T47D (cell line): ENCODE data around the gene ATIC.
"Not testable (repeated sequence)": the region's sequence is repeated elsewhere in the genome, so short reads cannot be mapped to it uniquely, and the experiment has no call there.

Source experiments
- DNase-seq, 2 experiments: peaks; one replicate each; pipeline versions ENCODE4 v3.0.0 to v3.0.0-alpha.2; 2011 to 2012; ENCODE audit warnings: low read depth in 1 of 2, low spot score in 1 of 2
- JUND ChIP-seq: IDR thresholded peaks from 2 replicates; pipeline ENCODE4 v1.6.1; 2012; ENCODE audit warnings: low read depth
- in situ Hi-C: cut with HindIII; loops from 2 replicates; pipeline ENCODE4 v1.10.0; 2016; ENCODE audit warnings: low sequenced_read_pairs, low pct_unique_long_range_greater_than_20kb

The ATIC gene

DNA sequence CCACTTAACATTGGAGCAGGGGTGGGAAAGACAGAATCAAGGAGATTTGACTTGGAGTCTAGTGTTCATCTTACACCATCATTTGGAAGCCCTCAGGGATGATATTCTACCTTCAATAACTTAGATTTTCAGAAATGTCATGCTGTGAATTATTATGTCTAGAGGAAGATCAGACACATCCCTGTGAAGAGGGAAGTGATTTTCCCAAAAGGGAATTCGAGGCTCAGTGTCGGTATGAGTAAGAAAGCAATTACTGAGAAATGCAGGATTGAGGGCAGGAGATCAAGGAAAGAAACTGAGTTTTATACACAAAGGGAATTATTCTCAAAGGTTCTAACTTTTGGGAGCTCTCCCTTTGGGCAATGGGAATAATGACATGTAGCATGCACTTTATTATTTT, 25.6 kb upstream of the ATIC start:
- in situ Hi-C loops: no loop called here
- no peak for DNase-seq
- TF ChIP-seq JUND: no peak

GRCh38 chr2:215288112-215288815, 23.6 kb upstream of the ATIC start:
- no peak for TF ChIP-seq JUND
- DNase-seq: no peak
- in situ Hi-C loops: no loop called here

- TF ChIP-seq JUND: no peak
- no peak for DNase-seq
- in situ Hi-C loops: no loop called here
Measured at GRCh38 chr2:215290980-215291599, 20.8 kb upstream of the ATIC start.

GRCh38 chr2:215293879-215294278, 18.0 kb upstream of the ATIC start:
- in situ Hi-C loops: no loop called here
- TF ChIP-seq JUND: no peak
- peak; percentile 21 to 59 for DNase-seq

- DNase-seq: no peak
- no peak for TF ChIP-seq JUND
- in situ Hi-C loops: no loop called here
Measured at GRCh38 chr2:215299337-215299859, 12.5 kb upstream of the ATIC start.

DNA sequence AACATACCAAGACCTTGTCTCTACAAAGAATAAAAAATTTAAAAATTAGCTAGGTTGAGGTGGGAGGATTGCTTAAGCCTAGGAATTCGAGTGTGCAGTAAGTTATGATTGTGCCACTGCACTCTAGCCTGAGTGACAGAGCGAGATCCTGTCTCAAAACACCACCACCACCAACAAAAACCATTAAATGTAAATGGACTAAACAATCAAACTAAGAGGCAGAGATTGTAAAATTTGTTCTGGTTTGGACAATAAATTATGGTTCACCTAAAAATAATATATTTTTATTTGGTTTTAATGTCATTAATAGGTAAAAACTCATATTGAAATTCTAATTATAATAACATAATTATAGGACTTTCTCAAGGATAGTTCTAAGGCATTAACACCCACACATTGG, 9.9 kb upstream of the ATIC start:
- in situ Hi-C loops: no loop called here
- DNase-seq: no peak
- no peak for TF ChIP-seq JUND

DNA sequence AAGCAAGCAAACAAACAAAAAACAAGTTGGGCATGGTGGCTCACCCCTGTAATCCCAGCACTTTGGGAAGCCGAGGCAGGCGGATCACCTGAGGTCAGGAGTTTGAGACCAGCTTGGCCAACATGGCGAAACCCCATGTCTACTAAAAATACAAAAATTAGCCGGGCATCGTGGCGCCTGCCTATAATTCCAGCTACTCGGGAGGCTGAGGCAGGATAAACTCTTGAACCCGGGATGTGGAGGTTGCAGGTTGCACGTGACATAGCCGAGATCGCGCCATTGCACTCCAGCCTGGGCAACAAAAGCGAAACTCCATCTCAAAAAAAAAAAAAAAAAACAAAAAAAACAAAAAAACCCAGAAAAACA, 617 bp upstream of the ATIC start:
- in situ Hi-C loops, DNase-seq: not testable (repeated sequence)

DNA sequence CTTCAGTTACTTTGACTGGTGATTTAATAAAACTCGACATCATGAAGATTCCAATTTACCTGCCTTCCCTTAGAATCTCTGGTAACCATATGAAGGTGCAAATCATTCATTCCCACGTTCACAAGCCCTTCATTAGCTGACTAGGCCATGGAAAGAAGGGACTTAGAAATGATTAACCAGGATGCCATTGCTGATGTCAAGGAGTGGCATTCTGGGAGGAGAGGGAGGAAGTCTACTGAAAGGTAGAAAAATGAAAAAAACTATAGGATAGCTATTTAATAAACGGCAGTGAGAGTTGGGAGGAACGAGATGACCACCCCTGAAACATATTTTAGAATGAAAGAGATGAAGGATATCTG, 1.4 kb downstream of the ATIC start:
- no peak for TF ChIP-seq JUND
- in situ Hi-C loops: no loop called here
- no peak for DNase-seq

- in situ Hi-C loops: no loop called here
- TF ChIP-seq JUND: no peak
- peak; percentile 33 to 91 for DNase-seq
Measured at GRCh38 chr2:215314896-215315295, 3.0 kb downstream of the ATIC start.

DNA sequence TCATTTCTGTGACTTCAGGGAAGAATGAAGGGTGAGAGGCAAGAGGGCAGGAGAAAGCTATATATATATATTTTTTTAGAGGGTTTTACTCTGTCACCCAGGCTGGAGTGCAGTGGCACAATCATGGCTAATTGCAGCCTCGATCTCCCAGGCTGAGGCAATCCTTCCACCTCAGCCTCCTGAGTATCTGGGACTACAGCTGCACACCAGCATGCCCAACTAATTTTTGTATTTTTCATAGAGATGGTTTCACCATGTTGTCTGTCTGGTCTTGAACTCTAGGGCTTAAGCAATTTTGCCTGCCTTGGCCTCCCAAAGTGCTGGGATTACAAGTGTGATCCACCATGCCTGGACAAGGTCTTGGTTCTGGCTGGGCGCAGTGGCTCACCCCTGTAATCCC, 3.4 kb downstream of the ATIC start:
- DNase-seq: no peak
- no peak for TF ChIP-seq JUND
- in situ Hi-C loops: no loop called here

DNA sequence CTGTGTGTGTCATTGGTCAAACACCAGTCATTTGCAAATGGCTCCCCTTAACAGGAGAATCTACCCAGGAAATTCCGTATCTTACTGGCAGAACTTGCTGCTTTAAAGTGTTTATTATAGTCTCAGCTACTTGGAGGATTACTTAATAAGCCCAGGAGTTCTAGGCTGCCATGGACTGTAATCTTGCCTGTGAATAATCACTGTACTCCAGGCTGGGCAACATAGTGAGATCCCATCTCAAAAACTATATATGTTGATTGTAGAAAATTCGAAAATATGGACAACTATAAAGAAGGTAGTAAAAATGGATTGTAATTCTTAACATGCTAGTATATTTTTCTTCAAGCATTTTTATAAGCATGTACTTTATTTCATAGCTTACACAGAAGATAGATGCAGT, 4.5 kb downstream of the ATIC start:
- in situ Hi-C loops: no loop called here
- no peak for TF ChIP-seq JUND
- no peak for DNase-seq

- TF ChIP-seq JUND: no peak
- DNase-seq: no peak
Measured at GRCh38 chr2:215319500-215319899, 7.6 kb downstream of the ATIC start.

GRCh38 chr2:215320102-215320501, 8.2 kb downstream of the ATIC start:
- in situ Hi-C loops: no loop called here
- no peak for TF ChIP-seq JUND

More at GRCh38 chr2:215319500-215319899, 7.6 kb downstream of the ATIC start:
- in situ Hi-C loops: no loop called here

DNA sequence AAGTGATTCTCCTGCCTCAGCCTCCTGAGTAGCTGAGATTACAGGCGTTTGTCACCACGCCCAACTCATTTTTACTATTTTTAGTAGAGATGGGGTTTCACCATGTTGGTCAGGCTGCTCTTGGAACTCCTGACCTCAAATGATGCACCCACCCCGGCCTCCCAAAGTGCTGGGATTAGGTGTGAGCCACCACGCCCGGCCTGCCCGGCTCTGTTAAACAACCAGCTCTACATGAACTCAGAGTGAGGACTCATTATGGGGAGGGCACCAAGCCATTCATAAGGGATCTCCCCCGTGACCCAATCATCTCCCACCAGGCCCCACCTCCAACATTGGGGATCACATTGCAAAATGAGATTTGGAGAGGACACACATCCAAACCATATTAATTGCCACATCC, 8.8 kb downstream of the ATIC start:
- no peak for TF ChIP-seq JUND

More at GRCh38 chr2:215320102-215320501, 8.2 kb downstream of the ATIC start:
- DNase-seq: no peak

More for the DNA sequence above, 8.8 kb downstream of the ATIC start:
- in situ Hi-C loops: no loop called here
- no peak for DNase-seq
